ENCODE measurements around the gene GALR1. TPM values are rescaled to one million over a fixed set of nuclear protein-coding genes. Genes with fewer than 3 reads are reported as not detected.
"Not testable (repeated sequence)": the region's sequence is repeated elsewhere in the genome, so short reads cannot be mapped to it uniquely, and the experiment has no call there.

GALR1 gene
- total RNA-seq, 6 experiments from 2014 or later, result not detected

GRCh38 chr18:77263466-77263763 is 13.8 kb downstream of the GALR1 start:
- Mint-ChIP-seq H3K4me1 (ENCODE audit: low read depth) (no peaks in the 10 kb centered on the region), H3K36me3 (ENCODE audit: low read depth) (no peaks in the 10 kb centered on the region), H3K27ac (no peak overlapping the region), H3K4me3 (no peak overlapping the region), H3K27me3 (ENCODE audit: insufficient read depth) (no peaks in the 10 kb centered on the region), H3K9me3 (peaks cover 35% of the 10 kb centered on the region)
- TF ChIP-seq CTCF (IDR thresholded peaks at IDR 0.05), result no peak
- no peak for DNase-seq

- Mint-ChIP-seq H3K27me3 (ENCODE audit: insufficient read depth) (peaks cover 3% of the 10 kb centered on the region; the same call in 1 of the 2 replicates), H3K4me3 (no peak overlapping the region), H3K9me3 (peaks cover 35% of the 10 kb centered on the region), H3K27ac (no peak overlapping the region), H3K4me1 (ENCODE audit: low read depth) (no peaks in the 10 kb centered on the region), H3K36me3 (ENCODE audit: low read depth) (no peaks in the 10 kb centered on the region)
- no peak for DNase-seq
- TF ChIP-seq CTCF (IDR thresholded peaks at IDR 0.05), result no peak
These were observed 18.3 kb downstream of the GALR1 start for GRCh38 chr18:77267969-77268368.

- DNase-seq, result no peak
- no peak overlapping the region for H3K27ac Mint-ChIP-seq
- no peak for TF ChIP-seq CTCF (IDR thresholded peaks at IDR 0.05)
- peaks cover 3% of the 10 kb centered on the region; the same call in 1 of the 2 replicates for H3K27me3 Mint-ChIP-seq (ENCODE audit: insufficient read depth)
- H3K4me1 Mint-ChIP-seq (ENCODE audit: low read depth), result no peaks in the 10 kb centered on the region
- no peaks in the 10 kb centered on the region for H3K36me3 Mint-ChIP-seq (ENCODE audit: low read depth)
- H3K4me3 Mint-ChIP-seq, result no peak overlapping the region
- peaks cover 33% of the 10 kb centered on the region for H3K9me3 Mint-ChIP-seq
These were observed 18.8 kb downstream of the GALR1 start for GRCh38 chr18:77268456-77268855.

GRCh38 chr18:77271576-77272481 is 22.2 kb downstream of the GALR1 start:
- Mint-ChIP-seq H3K27me3 (ENCODE audit: insufficient read depth) (peaks cover 3% of the 10 kb centered on the region; the same call in 1 of the 2 replicates), H3K9me3 (peaks cover 27% of the 10 kb centered on the region), H3K36me3 (ENCODE audit: low read depth) (0 out of 2 replicates have a peak, but pooled peaks cover 5% of the 10 kb centered on the region), H3K27ac (no peak overlapping the region), H3K4me3 (no peak overlapping the region), H3K4me1 (ENCODE audit: low read depth) (no peaks in the 10 kb centered on the region)
- DNase-seq, result peak; percentile 0
- no peak for TF ChIP-seq CTCF (IDR thresholded peaks at IDR 0.05)

- H3K27me3 Mint-ChIP-seq (ENCODE audit: insufficient read depth); H3K36me3 Mint-ChIP-seq (ENCODE audit: low read depth); H3K27ac Mint-ChIP-seq; H3K4me1 Mint-ChIP-seq (ENCODE audit: low read depth); DNase-seq; H3K4me3 Mint-ChIP-seq: not testable (repeated sequence)
- peaks cover 25% of the 10 kb centered on the region for H3K9me3 Mint-ChIP-seq
These were observed 41.2 kb downstream of the GALR1 start for GRCh38 chr18:77290841-77291240.

GRCh38 chr18:77298172-77298571 is 48.5 kb downstream of the GALR1 start:
- H3K27me3 Mint-ChIP-seq (ENCODE audit: insufficient read depth), result peaks cover 2% of the 10 kb centered on the region; the same call in 1 of the 2 replicates
- no peaks in the 10 kb centered on the region for H3K4me1 Mint-ChIP-seq (ENCODE audit: low read depth)
- H3K9me3 Mint-ChIP-seq, result peaks cover 35% of the 10 kb centered on the region
- no peak for DNase-seq
- no peak overlapping the region for H3K4me3 Mint-ChIP-seq
- no peaks in the 10 kb centered on the region for H3K36me3 Mint-ChIP-seq (ENCODE audit: low read depth)
- H3K27ac Mint-ChIP-seq, result no peak overlapping the region
- no peak for TF ChIP-seq CTCF (IDR thresholded peaks at IDR 0.05)

Data from HFFc6 (cell line).